NCI-H526 (cell line): ENCODE measurements around the gene HIBCH.
"Not testable (repeated sequence)": the region's sequence is repeated elsewhere in the genome, so short reads cannot be mapped to it uniquely, and the experiment has no call there.

Source experiments
- DNase-seq, 2 experiments: peaks; one replicate each; lab custom pipeline; 2025; lab: John Stamatoyannopoulos, UW

HIBCH gene

GRCh38 chr2:190319555-190320498 lies at the start of gene HIBCH:
TSS of gene HIBCH (minus strand) at chr2:190319826. CDS start at chr2:190319750, 76 bp downstream.
- peak; percentile 99 for DNase-seq

DNA sequence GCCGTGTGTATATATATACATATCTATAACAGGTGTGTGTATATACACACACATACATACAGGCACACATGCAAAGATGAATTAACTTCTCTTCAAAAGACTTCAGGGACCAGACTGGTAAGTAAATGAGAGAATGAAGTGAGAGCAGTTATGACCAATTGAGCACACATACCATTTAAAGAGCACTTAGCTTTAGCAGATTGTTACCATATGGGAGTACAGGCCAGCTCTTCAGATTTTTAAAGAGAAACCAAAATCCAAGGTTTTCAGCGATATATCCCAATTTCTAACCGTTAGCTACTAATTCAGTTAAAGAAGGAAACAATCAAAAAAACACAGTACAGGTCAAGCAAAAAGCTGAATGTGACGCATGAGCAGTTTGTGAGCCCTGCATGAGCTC lies 47.5 kb upstream of the HIBCH start:
- DNase-seq: no peak

- DNase-seq: no peak
Observed at GRCh38 chr2:190366248-190366753, 46.7 kb upstream of the HIBCH start.

DNA sequence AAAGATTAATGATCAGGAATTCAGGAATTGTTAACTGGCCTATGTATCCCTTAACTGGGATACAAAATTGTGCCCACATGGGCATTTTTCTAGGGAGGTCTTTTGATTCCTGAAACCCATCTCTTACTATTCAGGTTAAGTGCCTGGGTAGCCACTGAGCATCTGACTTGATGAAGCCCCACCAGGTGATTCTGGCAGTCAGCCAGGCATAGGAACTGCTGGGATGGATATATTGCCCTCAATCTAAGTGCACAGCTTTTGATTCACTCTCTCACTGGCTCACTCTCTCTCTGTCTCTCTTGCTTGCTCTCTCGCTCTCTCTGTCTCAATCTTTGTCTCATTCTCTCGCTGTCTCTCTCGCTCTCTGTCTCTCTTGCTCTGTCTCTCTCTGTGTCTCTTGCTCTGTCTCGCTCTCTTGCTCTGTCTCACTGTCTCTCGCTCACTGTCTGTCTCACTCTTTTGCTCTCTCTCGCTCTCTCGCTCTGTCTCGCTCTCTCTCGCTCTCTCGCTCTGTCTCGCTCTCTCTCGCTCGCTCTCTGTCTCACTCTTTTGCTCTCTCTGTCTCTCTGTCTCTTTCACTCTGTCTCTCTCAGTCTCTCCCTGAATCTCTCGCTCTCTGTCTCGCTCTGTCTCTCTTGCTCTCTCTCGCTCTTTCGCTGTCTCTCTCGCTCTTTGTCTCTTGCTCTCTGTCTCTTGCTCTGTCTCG lies 46.0 kb upstream of the HIBCH start:
- DNase-seq: peak in 1 of 2 experiments; percentile 22

DNA sequence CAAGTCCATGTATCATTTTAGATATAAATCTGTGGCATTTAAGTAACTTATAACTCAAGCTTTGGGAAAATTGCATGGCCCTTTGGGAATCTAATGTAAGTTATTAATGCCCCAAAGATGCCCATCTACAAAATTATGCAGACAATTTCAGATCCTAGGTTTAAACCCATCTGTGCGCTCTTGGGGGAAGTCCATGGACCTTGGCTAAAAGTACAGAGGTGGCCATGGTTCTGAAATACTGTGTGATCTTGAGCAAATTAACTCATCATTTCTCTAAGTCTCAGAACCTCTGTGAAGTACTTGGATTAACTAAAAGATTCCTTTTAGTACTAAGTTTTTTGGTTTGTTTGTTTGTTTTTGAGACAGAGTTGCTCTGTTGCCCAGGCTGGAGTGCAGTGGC lies 43.3 kb upstream of the HIBCH start:
- DNase-seq: no peak

- DNase-seq: no peak
Observed at GRCh38 chr2:190361572-190361971, 41.9 kb upstream of the HIBCH start.

GRCh38 chr2:190360965-190361364 lies 41.3 kb upstream of the HIBCH start:
- no peak for DNase-seq

DNA sequence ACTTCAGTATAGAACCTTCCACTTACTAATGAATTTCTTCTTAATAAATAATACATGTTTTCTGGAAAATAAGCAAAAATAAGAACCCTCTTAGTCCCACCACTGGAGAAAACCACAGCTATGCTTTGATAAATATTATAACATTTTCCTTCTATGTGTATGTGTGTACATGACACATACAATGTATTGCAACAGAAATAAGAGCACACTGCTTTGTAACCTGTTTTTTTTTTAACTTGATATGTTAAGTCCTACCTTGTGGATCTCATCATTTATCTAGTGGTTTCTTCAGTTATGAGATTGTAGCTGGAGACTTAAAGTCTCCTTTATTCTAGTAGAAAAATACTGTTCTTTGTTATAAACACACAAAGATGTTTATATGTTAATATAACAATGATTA lies 40.9 kb upstream of the HIBCH start:
- DNase-seq: no peak

DNA sequence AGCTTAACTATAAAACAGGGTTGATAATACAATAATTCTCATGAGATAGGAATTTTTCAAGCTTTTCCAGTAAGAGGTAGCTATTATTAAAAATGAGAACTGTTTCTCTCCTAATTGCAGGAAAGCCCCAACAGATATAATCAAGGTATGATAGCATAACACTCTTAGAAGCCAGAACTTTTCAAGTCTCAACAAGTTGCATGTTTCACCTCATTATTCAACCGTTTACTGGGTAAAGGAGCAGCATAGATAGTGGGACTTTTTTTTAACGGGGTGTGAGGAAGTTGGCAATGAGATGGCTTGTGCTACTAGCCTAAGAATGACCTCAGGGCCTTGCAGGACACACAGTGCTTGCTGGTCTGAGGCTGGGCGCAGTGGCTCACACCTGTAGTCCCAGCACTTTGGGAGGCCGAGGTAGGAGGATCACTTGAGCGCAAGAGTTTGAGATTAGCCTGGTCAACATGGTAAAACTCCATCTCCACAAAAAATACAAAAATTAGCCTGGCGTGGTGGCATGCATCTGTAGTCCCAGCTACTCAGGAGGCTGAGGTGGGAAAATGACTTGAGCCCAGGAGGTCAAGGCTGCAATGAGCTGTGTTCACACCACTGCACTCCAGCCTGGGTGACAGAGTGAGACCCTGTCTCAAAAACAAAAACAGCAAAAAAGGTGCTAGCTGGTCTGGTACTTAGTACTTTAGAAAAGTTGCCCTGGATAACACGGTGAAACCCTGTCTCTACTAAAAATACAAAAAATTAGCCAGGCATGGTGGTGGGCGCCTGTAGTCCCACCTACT lies 39.2 kb upstream of the HIBCH start:
- not testable (repeated sequence) for DNase-seq

DNA sequence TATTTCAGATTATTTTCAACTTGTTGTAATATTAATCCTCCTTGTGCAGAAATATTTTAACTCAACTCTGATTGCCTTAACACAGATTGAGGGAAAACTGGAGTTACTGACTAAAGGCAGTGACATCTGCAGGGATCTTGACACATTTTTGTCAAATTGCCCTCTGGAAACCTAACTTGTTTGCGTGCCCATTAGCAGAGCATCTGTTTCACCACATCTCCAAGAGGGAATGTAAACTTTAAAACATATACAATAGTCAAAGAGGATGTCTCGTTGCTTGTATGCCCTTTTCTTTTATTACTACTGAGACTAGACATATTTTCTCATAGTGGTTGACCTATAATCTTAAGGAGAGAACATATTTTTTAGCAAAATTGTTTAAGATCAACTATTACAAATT lies 38.0 kb upstream of the HIBCH start:
- DNase-seq: no peak

DNA sequence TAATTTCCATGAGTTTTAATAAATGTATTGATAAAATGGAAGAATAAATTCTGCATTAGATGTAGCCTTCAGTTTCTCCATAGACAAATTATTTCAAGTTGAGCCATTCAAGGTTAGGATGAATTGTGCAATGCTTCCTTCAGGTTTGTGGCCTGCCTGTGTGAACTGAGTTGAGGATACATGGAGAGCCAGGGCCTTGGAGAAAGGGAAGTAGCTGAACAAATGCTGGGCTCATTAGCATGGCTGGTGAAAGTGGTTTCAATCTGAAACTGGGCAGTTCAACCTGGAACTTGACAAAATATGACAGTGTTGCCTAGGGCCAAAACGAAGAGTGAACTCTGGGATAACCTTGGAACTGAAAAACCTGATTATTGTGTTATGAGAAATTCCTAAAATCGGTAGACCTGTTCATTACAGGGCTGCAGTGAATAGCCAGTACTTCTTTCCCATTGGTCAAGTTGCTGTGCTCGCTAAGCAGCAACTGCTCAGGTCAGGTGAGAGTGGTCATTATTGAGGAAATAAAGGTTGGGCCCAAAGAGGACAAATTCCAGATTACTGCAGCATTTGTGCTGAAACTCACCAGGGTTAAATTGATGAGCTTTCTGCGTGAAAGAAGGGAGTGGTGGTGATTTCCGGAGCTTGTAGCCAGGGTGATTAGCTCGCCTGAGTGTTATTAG lies 36.5 kb upstream of the HIBCH start:
- no peak for DNase-seq

DNA sequence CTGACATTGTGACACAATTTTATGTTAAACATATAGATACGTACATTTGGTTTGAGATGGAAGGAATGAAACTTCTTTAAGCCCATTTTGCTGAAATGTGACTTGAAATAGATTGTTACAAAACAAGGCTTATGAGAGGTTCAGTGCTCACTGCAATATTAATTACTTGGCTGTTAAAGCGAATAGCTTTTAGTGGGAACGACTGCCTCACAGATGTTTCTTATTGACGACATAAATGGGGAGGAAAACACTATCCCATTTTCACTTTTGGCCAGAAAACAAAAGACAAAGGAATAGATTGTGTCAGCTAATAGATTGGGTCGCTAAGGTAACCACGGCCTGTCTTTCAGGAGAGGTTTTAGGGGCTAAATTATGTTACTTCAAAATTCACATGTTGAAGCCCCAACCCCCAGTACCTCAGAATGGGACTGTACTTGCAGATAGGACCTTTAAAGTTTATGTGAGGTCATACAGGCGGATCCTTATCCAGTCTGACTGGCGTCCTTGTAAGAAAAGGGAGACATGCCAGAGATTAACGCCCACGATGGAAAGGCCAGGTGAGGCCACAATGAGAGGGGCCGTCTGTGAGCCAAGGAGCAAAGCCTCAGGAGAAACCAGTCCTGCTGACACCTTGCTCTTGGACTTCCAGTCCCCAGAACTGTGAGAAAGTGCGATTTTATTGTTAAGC lies 34.5 kb upstream of the HIBCH start:
- no peak for DNase-seq

- DNase-seq: no peak
Observed at GRCh38 chr2:190353537-190353899, 33.9 kb upstream of the HIBCH start.

GRCh38 chr2:190352668-190353536 lies 33.3 kb upstream of the HIBCH start:
- no peak for DNase-seq

- DNase-seq: no peak
Observed at GRCh38 chr2:190351955-190352354, 32.3 kb upstream of the HIBCH start.

DNA sequence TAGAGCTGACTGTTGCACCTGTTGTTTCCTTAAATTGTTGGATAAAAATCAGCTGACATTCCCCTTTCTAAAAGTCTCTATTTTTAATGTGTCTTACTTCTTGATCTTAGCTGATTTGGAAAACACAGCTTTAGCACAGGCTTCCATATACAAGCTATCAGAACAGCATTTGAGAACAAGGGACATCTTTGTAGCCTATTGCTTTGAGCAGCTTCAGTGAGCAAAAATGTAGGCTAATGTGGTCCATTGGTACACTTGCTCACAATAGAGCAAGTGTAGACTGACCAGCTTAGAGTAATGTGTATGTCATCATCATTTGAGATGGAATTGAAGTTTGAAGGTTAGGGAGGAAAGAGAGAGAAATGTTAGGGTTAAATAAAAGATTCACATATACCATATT lies 30.7 kb upstream of the HIBCH start:
- DNase-seq: no peak

GRCh38 chr2:190344276-190344827 lies 24.7 kb upstream of the HIBCH start:
- peak; percentile 30 to 78 for DNase-seq

DNA sequence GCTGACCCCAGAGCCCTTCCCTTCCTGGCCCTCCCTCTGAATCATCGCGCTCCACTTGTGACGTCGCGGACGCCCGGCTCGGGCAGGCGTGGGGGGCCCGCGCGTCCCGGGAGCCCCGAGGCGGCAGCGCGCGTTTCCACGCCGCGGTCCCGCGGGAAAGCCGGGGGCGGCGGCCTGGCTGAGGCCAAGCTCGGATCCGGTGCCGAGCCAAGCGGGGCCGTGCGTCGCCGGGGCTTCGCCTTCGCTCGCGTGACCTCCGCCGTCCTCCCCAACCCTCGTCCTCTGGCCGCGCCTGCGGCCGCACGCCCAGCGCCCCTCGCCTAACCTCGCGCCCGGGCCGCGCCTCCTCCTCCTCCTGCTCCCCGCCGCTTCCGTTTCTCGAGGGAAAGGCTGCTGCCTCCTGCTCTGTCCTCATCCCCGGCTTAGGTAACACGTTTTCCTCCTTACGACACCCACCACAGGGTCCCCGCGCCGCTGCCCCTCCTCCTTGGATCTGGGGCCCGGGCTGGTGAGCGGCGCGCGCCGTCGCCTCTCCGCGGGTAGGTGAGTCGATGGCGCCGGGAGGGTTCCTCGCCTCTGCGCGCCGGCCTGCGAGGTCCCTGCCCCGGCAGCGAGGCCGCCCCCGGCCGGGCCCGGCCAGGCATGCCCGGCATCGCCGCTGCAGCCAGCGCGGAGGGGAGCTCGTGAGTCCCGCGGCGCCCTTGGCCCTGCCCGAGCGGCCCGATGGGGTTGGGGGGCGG lies 24.1 kb upstream of the HIBCH start, which contains the start of gene INPP1:
TSS of gene INPP1 (plus strand) at position 54 of the 740 bp plus-strand sequence. CDS start 16,514 bp downstream, outside the sequence.
- DNase-seq: peak; percentile 30 to 86

GRCh38 chr2:190343089-190343535 lies 23.5 kb upstream of the HIBCH start:
- no peak for DNase-seq
